Measurements from ENCODE around the gene RACGAP1.

Gene RACGAP1

DNA sequence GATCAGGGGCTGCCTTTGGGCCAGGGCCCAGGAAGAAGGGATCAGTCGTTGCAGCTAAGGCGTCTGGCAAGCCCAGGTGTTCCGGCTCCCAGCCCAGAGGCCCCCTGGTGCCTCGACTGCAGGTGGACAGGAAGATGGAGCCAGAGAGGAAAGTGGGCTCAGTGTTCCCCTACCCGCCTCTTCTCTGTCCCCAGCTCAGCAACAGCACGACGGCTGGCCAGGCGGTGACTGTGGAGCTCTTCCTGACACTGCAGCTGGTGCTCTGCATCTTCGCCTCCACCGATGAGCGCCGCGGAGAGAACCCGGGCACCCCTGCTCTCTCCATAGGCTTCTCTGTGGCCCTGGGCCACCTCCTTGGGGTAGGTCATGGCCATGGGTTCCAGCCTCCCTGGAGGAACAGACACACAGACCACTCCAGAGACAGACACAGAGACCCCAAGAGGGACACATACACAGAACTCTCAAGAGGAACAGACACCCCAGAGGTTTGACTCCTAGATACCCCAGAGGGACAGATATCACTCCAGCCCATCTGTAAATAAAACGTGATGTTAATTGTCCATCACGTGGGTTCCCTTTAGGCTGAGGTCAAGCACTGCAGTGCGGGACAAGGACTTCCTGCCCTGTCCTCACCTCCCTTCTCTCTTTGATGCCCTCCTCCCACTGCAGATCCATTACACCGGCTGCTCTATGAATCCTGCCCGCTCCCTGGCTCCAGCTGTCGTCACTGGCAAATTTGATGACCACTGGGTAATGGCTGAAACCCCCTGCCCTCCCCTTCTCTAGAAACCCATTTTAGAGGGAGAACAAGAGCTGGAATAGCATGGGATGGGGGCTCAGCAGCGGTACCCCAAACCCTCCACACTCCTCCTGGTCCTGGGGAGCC is 71.1 kb downstream of the RACGAP1 start:
- DNase-seq = no peak

DNA sequence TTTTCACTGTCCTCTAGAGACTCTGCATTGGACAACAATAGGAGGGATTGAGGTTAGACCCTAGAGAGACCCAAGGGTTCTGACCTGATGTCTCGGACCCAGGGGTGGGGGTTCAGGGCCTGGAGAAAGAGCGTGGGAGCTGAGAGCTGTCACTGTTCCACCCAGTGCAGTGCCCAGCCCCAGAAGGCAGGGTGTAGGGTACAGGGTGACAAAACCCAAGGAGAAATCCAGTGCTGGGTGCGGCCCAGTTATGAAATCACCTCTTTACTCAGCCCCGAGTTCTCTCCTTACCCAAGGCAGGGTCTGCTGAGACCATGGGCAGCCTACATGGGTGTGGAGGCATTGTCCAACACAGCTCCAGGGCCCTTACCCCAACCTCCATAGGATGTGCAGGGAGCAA is 72.1 kb downstream of the RACGAP1 start:
- no peak for DNase-seq

DNA sequence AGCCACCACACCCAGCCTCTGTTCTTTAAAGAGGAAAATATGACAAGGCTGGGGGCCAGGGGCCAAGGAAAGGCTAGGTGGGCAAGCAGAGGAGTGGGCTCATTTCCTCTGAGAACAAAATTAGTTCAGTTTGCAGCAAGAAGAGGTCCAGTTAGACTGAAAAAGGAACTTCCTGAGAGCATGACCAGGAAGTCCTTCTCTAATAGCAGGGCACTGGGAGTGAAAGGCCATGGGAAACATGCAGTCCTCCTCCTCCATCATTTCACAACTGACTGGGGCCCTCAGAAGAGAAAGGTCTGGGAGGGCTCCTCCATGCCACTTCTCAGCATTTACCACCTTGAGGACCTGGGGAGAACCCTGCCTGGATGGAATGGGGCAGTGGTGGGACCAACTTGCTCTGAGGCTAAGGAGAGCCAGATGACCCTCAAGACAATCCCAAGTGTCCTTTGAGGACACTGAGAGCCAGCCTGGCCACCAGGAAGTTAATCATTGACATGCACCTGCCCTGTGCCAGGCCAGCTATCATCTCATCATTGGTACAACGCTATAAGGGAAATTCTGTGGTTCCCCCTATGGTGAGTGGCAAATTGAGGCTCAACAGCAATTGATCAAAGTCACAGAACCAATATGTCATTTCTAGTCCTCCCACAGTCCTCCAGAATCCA is 72.8 kb downstream of the RACGAP1 start:
- DNase-seq = no peak

DNA sequence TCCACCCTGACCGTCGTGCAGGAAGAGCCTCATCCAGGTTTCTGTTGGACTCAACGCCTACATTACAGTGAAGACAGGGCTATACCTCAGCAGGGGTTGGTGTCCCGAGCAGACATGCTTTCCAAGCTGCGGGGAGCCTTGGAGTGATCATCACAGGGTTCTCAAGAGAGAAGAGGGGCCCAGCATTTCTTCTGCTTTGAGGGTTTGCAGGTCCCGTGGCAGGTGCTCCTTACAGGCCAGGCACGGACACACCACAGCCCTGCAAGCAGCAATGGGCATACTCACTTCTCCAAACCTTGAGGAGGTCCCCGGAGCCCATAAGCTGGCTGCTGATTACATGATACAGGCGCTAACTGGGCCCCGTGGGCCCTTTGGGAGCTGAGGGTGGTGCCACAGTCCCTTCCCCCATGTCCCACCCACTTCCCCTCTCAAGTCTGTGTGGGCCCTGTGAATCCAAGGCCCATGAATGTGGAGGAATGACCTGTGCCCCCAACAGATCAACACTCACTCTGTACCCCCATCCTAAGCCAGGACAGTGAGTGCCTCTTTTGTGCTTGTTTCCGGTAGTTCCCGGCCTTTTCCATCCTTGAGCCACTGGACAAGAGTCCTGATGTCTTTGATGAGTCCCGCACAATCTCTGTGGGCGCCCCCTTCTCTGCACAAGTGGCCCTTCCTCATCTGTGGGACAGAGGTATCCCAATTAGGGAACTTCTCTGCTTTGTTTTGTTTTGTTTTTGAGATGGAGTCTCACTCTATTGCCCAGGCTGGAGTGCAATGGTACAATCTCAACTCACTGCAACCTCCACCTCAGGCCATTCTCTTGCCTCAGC is 73.7 kb downstream of the RACGAP1 start:
- DNase-seq = no peak

DNA sequence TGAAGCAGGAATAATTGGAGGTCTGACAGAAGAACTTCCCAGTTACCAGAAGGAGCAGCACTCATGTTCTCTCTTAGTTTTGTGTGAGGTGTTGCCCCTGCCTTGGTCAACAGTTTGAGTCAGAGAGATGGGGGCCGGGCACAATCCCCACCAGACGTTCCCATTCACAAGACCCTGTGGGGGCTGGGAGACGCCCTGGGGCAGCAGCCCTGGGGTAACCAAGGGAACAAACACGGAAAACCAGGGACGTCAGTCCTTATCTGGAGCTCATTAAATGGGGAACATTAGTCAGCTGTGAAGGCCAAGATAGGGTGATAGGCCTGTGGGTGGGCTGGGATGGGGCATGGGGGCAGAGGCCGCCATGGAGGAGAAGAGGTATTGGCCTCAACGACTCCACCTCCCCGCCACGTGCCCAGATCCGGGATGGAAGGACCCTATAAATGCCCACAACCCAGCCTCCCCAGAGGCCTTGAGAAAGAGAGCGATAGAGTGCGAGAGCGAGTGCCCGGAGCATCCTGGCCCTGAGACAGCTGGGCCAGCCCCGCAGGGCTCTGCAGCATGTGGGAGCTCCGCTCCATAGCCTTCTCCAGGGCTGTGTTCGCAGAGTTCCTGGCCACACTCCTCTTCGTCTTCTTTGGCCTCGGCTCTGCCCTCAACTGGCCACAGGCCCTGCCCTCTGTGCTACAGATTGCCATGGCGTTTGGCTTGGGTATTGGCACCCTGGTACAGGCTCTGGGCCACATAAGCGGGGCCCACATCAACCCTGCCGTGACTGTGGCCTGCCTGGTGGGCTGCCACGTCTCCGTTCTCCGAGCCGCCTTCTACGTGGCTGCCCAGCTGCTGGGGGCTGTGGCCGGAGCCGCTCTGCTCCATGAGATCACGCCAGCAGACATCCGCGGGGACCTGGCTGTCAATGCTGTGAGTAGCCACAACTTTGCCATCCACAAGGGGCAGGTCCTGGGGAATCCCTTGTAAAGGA is 74.7 kb downstream of the RACGAP1 start, which contains the start of gene AQP2:
TSS of gene AQP2 (plus strand) at position 465 of the 979 bp plus-strand sequence. CDS start at position 559, 94 bp downstream.
- DNase-seq = no peak

DNA sequence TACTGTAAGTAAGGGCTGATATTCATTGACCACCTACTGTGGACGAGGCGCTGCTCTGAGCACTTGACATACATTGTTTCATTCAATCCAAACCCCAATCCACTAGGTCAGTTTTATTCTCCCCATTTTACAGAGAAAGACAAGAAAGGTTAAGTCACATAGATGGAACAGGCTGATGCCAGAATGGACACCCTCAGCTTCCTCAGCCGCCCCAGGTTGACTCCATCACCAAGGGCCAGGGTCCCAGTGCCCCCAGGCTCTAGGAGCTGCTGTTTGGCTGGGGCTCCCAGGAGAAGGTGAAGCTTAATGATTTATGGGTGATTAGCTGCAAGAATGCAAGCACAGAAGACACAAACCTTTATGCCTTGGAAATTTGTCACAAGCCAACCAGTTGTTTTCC is 75.4 kb downstream of the RACGAP1 start:
- DNase-seq = no peak

DNA sequence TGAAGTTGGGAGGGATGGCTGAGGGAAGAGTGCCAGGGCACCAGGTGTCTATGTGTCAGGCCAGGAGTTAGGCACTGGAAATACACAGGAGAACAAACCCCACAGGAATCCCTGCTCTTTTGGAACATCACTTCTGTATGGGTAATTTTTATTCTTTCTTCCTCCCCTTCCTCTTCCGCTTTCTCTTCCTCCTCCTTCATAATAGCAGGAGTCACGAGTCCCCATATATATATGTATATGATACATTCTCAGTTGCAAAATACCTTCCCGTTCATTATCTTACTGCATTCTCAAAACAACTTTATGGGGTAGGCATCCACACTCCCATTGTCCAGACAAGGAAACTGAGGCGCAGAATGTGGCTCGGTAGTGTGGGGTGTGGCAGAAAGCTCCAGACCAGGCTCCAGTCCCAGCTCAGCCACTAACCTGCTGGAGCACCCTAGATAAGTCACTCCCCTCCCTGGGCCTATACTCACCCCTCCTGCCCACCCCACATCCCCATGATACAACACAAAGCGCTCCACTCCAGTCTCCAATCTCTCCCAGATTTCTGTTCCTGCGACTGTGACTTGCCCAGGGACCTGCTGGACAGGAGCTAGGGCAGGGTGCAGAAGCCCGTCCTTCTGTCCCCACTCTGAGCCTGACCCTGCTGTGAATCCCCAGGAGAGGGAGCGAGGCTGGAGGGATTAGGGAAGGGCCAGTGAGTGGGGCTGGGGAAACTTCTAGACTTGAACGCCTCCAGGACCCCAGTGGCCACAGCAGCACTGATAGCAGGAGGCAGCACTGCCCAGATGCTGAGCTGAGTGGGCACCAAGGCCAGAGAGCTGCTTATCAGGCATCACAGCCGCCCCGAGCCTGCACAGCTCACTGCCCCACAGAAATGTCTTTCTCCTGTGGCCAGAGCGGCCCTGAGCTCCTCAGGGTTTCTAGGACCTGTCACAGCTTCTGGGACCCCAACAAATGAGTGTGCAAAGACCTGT is 76.1 kb downstream of the RACGAP1 start:
- no peak for DNase-seq

DNA sequence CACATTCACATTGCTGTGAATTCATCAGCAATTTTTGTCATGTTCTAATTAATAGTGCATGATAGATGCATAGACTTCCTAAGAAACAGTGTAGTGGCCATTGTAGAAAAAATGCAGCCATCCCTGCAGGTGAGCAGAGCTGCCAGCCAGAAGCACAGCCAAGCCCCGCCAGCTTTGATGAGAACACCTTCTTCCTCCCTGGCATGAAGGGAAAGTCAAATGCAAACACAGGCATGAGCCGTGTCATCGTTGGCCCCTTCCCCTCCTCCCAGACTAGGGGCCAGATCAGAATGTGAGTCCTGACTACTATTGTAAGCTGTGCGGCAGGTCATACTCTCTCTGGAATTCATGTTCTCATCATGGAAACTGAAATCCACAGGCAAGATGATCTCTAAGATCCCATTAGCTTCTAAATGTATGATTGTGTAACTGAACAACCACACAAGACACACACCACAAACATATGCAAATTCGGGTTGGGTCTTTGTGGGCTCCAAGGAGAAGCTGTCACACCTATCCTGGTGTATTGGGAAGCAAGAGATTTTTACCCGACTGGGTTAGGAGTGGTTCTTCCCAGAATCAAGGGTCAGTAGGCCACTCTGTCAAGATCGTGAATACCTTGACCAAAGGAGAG is 77.6 kb downstream of the RACGAP1 start:
- DNase-seq = no peak

DNA sequence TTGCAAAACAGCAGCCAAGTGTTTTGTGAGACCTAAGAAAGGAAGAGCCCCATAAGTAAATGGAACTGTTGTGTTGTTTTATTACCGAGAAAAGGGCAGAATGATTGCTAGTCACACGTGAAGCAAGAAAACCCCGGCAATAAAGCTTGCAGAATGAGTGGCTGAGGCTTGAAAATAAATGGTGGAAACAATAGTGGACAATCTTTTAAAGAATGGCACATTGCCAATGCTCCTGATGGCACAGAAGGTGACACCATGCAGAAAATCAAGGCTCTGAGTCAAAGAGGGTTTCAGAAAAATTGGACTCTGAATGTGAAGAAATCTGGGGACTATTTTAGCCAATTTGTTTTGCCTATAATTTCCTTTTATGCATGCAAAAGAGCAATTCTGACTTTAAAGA is 78.8 kb downstream of the RACGAP1 start:
- no peak for DNase-seq

DNA sequence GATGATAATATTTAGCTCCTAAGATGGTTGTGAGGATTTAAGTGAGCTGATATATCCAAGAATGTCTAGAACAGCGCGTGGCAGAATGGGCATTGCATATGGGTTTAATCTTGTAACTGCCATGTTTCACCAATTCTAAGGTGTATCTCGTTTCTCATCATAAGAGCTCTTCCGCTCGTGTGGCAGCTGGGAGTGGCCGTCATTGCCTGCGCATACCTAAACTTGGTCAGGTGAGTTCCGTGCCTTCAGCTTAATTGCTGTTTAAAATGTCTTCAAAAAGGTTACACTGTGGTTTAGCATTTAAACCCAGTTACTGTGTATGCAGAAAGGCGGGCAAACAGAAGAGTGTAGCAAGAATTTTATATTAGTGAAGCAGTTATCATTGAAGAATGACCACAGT is 79.2 kb downstream of the RACGAP1 start:
- no peak for DNase-seq

DNA sequence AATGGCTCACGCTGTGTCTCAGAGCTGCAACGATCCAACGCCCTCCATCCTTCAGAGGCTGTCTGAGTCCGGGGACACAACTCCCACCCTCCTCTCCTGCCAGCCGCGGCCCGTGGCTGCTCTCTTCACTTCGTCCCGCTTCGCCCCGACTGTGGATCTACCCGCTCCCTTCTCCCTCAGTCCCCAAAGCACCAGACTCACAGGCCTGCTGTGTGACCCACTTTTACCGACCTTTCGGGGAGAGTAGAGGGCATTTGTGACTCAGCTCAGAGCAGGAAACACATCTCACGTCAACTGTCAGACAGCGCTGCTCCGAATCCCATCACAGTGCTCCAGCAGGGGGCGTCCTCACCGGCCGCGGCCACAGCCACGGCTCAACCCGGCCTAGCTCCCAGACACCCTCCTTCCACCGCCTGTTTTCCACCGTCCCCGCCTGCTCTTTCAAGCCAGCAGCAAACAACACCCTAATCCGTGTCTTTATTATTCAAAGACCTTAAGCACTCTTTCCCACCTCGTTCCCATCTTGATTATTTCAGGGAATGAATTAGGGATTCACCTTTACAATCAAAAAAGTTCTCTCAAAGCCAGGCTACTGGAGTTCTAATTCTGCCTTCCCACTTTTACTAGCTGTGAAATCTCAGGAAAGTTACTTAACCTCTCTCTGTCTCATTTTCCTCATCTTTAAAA is 79.8 kb downstream of the RACGAP1 start:
- peak; percentile 83 for DNase-seq

DNA sequence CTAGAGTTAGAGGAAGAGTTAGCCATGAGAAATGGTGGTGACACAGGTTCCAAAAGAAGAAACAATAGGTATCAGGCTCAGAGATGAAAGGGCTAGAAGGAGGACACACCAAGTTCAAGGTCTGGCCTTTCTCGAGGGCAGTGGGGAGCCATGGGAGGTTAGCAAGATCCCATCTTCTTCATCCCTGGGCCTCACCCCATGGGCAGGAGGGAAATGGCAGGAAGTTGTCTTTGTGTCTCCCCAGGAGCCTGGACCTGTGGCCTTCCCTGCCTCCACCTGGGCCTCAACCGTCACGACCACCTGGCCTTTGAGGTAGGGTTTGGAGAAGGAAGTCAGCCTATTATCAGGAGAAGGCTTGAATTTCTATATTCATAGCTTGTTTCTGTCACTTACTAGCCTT is 80.6 kb downstream of the RACGAP1 start:
- DNase-seq = no peak

DNA sequence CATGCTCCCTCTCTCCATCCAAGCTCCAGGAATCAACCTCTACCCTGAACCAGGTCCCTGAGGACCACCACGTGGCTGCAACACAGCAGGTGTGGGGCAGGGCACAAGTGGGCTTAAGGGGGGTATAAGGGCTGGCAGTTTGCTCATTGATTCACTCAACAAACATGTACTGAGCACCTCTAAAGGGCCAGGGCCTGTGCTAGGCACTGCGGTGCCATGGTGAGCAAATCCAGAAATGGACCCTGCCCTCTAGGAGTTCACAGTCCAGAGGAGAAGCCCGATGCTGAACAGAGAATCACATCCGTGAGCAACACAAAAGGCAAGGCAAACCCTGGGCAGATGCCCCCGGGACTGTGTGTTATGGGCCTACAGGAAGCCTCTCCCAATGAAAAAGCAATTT is 81.2 kb downstream of the RACGAP1 start:
- no peak for DNase-seq

DNA sequence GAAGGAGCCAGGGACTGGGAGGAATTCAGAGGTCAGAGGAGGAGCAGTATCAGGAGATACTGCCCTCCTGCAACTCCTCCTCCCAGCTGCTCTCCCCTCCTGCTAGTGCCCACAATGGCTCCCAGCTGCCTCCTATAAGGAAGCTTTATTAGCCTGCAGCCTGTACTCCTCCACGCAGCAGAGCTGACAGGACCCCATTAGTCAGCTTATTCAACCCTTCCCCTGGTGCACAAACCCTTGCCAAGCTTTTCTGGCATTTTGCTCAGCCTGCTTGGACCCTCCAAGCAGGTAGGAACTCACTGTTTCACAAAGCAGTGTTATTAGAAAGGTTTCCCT is 81.7 kb downstream of the RACGAP1 start:
- no peak for DNase-seq

DNA sequence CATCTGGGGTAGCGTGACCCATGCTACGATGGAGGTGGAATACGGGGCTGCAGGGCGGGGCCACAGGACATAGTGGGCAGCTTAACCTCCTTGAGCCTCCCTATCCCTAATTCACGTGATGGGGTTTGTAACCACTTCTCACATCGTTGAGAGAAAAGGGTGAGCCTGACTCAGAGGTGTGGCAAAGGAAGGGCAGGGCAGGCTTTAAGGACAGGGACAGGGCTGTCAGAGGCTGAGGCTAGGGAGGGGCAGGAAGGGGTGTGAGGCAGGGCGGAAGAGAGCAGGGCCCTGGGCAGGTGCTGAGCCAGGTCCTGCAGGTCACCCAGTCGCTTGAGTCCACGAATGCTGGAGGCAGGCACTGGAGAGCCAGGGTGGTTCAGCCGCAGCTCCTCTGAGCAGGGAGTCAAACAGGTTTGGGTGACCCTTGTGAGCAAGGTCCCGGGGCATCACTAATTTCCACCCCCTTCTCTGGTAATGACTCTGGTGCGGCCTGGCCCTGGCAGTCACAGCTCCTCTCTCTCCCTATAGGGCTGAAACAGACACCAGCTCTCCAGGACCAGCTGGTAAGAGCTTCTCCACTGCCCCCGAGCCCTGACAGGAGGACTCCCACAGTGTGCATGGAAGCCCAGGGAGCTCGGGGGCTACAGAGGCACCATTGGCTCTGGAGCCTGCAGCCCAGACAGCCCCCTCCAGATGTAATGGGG is 82.2 kb downstream of the RACGAP1 start:
- no peak for DNase-seq

DNA sequence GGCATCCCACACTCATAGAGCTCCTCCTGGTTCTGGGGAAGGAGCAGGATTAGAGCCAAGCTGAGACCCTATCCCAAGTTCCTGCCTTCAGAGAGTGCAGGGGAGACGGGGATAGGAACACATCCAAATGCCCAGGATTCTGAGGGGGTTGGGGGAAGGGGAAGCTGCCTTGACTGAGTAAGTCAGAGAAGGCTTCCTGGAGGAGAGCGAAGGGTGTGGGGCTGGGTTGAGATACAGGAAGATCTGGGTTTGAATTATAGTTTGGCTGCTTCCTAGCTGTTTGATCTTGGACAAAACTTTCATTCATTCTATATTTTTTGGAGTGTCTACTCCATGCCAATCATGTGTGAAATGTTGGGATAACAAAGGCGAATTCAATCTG is 82.8 kb downstream of the RACGAP1 start:
- DNase-seq = no peak

DNA sequence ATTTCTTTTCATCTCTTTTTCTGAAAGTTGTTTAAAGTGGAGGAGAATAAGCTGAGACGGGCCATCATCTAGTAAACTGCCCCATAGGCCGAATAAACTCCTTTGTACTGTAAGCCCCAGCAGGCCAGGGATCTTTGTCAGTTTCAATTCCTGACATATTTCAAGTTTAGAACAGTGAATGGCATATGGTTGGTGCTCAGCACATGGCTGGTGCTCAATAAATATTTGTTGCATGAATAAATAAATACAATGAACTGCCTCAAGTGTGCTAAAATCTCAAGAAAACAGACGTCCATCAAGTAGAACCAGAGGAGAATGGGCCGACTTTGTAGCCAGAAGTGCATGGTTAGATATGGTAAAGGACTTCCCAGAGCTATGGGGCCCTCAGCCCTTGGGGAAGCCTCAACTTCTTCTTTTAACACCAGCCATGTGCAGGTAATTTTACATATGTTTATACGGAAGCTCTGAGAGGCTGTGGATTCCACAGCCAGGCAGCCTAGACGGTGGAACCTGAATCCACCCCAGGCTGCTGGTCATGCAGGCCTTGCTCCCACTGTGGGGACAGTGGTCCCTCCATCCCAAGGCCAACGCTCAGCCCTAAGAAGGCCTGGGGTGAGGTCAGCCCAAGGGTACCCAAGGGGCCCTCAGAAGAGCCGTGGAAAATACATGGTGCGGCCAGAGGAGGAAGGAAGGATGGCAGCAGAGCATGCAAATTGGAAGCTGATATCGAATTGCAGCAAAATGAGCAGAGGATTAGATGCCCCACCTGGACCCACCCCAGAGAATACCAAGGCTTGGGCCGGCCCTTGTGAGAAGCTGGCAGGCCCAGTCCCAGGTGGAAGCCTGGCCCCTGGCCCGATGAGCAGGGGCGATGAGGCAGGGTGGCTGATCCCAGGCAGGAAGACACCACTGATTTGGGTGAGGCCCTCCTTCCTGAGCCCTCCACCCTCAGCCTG is 83.5 kb downstream of the RACGAP1 start:
- DNase-seq = no peak

DNA sequence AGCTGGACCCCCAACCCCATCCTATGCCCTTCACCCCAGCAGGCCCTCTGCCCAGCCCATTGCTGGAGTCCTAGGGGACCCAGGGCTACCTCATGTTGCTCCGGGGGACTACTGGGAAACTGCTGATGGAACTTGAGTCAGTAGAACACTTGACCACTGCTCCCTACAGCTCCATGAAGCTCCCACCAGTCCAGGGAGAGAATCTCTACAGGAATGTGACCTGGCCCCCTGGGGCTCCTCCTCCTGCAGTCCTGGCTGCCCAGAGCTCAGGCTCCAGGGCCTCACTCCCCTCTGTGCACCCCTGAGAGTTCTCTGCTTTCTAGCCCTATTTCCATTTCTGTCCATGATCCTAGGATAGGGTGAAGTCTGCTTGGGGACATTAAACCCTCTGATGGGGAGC is 85.6 kb downstream of the RACGAP1 start:
- no peak for DNase-seq

Measured in kidney glomerular epithelial cell (primary cell).